Left lung (tissue), 10 donors: ENCODE results near the gene COL6A1. TPM values are rescaled to one million over a fixed set of nuclear protein-coding genes. Genes with fewer than 3 reads are reported as not detected.
A peak's percentile ranks its signal among the peaks of the same experiment; 100 is the strongest.

ENCODE experiments used
- ATAC-seq: fragments of 200-7000 bp; cut with Tn5 transposase; one replicate; pipeline ENCODE4 v1.9.1; 2020; ENCODE audit warnings: moderate library complexity
- DNase-seq, 4 donors: peaks; one replicate each; pipeline ENCODE4 v3.0.0-alpha.2; 2013 to 2020
- H3K27ac ChIP-seq, 2 donors: fragments of 200-600 bp; sonication (generic) in 1 of 2; one replicate each; pipeline versions ENCODE4 v1.5.0 to v1.8.0; 2020 to 2021
- H3K27me3 ChIP-seq, 2 donors: fragments of 200-600 bp; sonication (generic) in 1 of 2; one replicate each; pipeline versions ENCODE4 v1.5.0 to v1.8.0; 2020 to 2021
- H3K36me3 ChIP-seq, 2 donors: fragments of 200-600 bp; sonication (generic) in 1 of 2; one replicate each; pipeline versions ENCODE4 v1.5.0 to v1.8.0; 2020 to 2021
- H3K4me1 ChIP-seq, 2 donors: fragments of 200-600 bp; one replicate each; pipeline ENCODE4 v1.8.0; 2021
- H3K4me3 ChIP-seq, 2 donors: fragments of 200-600 bp; sonication (generic) in 1 of 2; one replicate each; pipeline versions ENCODE4 v1.5.0 to v1.8.0; 2020 to 2021; ENCODE audit warnings: mild to moderate bottlenecking in 1 of 2
- H3K9me3 ChIP-seq, 2 donors: fragments of 200-600 bp; sonication (generic) in 1 of 2; one replicate each; pipeline versions ENCODE4 v1.5.0 to v1.8.0; 2020 to 2021
- CTCF ChIP-seq, 2 donors: fragments of 200-600 bp; sonication (generic) in 1 of 2; IDR thresholded peaks; one replicate each; pipeline versions ENCODE4 v1.5.0 to v1.8.0; 2021; ENCODE audit warnings: antibody characterized with exemption in 2 of 2
- intact Hi-C, 2 donors: fragments of 100-400 bp; cut with DNase I; formaldehyde crosslinking; loops; one replicate each; pipeline versions ENCODE4 v1.11.2 to v1.14.2; 2022
- polyA plus RNA-seq, 6 donors: library from polyadenylated mRNA; unstranded; fragments of 120-200 nt; gene quantifications; one replicate each; pipeline ENCODE4 v1.2.1, GENCODE V29; 2013; ENCODE audit not compliant: insufficient read length in 6 of 6
- total RNA-seq, 2 donors: library from RNA; stranded (reverse); fragmentation: NEBNext Ultra II Directional; extraction: Animal tissue kit (Norgen Biotek cat#: 25700); gene quantifications; one replicate each; pipeline ENCODE4 v1.2.1, GENCODE V29; 2021
- donor health status: DM: no; HTN: yes; CAD: no.
- donor health status: DM: no; HTN: no; CAD: no.

Gene COL6A1
- total and polyA plus RNA-seq, 8 donors = 272 to 574 (median 341) TPM

- peaks cover 0 to 4% of the 10 kb centered on the region in 2 donors for H3K27me3 ChIP-seq
Observed at GRCh38 chr21:45940091-45940490, 41.5 kb upstream of the COL6A1 start.

GRCh38 chr21:45940621-45941337, 40.8 kb upstream of the COL6A1 start:
- Histone ChIP-seq H3K4me1 (no peaks in the 10 kb centered on the region), H3K27ac (no peak overlapping the region), H3K27me3 (peaks cover 0 to 4% of the 10 kb centered on the region in 2 donors), H3K36me3 (peaks cover 0 to 3% of the 10 kb centered on the region in 2 donors), H3K9me3 (peaks cover 0 to 5% of the 10 kb centered on the region in 2 donors), H3K4me3 (no peak overlapping the region)
- peak in 1 of 4 donors; percentile 58 for DNase-seq
- ATAC-seq = no peak
- intact Hi-C loops = no loop called here
- TF ChIP-seq CTCF (IDR thresholded peaks at IDR 0.05) = no peak

More at GRCh38 chr21:45940091-45940490, 41.5 kb upstream of the COL6A1 start:
- Histone ChIP-seq H3K9me3 (peaks cover 0 to 12% of the 10 kb centered on the region in 2 donors), H3K4me1 (no peaks in the 10 kb centered on the region), H3K36me3 (peaks cover 0 to 9% of the 10 kb centered on the region in 2 donors), H3K27ac (no peak overlapping the region), H3K4me3 (no peak overlapping the region)
- peak in 1 of 4 donors; percentile 71 for DNase-seq
- no peak for TF ChIP-seq CTCF (IDR thresholded peaks at IDR 0.05)
- no peak for ATAC-seq
- intact Hi-C loops = no loop called here

- Histone ChIP-seq H3K36me3 (no peaks in the 10 kb centered on the region), H3K4me3 (no peak overlapping the region), H3K27me3 (peaks cover 0 to 4% of the 10 kb centered on the region in 2 donors), H3K4me1 (no peaks in the 10 kb centered on the region), H3K27ac (no peak overlapping the region), H3K9me3 (no peaks in the 10 kb centered on the region)
- ATAC-seq (no peak), DNase-seq (no peak)
- intact Hi-C loops = no loop called here
- TF ChIP-seq CTCF (IDR thresholded peaks at IDR 0.05) = no peak
Observed at GRCh38 chr21:45941338-45941710, 40.2 kb upstream of the COL6A1 start.

GRCh38 chr21:45941717-45942546, 39.6 kb upstream of the COL6A1 start:
- TF ChIP-seq CTCF (IDR thresholded peaks at IDR 0.05) = no peak
- intact Hi-C loops = no loop called here
- Histone ChIP-seq H3K4me3 (no peak overlapping the region), H3K27me3 (peaks cover 0 to 4% of the 10 kb centered on the region in 2 donors), H3K4me1 (no peaks in the 10 kb centered on the region), H3K27ac (no peak overlapping the region), H3K36me3 (no peaks in the 10 kb centered on the region), H3K9me3 (no peaks in the 10 kb centered on the region)
- ATAC-seq = no peak
- DNase-seq = peak in 1 of 4 donors; percentile 61
